A549 (cell line): ENCODE measurements around the gene CLTCL1.

Source experiments
- CEBPB ChIP-seq, 2 experiments: fragments of >200 bp in 1 of 2; sonication (Bioruptor Twin) in 1 of 2; formaldehyde crosslinking in 1 of 2; IDR thresholded peaks; 2 replicates each; pipeline ENCODE4 v1.6.1; 2012 to 2016
- CTCF ChIP-seq: fragments of >200 bp; sonication (Bioruptor Twin); formaldehyde crosslinking; IDR thresholded peaks from 3 replicates; pipeline ENCODE4 v1.5.1; 2016
- EP300 ChIP-seq, 2 experiments: fragments of >200 bp; sonication (Bioruptor Twin); formaldehyde crosslinking; IDR thresholded peaks; 2 replicates in 1 of 2; 3 replicates in 1 of 2; pipeline ENCODE4 v1.6.1; 2016 to 2017
- FOSL2 ChIP-seq, 2 experiments: fragments of 450-650 bp in 1 of 2; fragments of >200 bp in 1 of 2; sonication (Bioruptor Twin) in 1 of 2; formaldehyde crosslinking; IDR thresholded peaks; 2 replicates each; pipeline versions ENCODE4 v1.5.0 to v1.6.1; 2016 to 2020; ENCODE audit warnings: mild to moderate bottlenecking in 1 of 2, moderate library complexity in 1 of 2
- MAX ChIP-seq: IDR thresholded peaks from 2 replicates; pipeline ENCODE4 v1.6.1; 2012
- PHF8 ChIP-seq: fragments of 200-600 bp; sonication (generic); IDR thresholded peaks from 2 replicates; pipeline ENCODE4 v1.6.1; 2016; ENCODE audit warnings: low read depth, mild to moderate bottlenecking, antibody characterized with exemption, moderate library complexity, borderline replicate concordance
- POLR2A ChIP-seq: IDR thresholded peaks from 2 replicates; pipeline ENCODE4 v1.6.1; 2012; ENCODE audit warnings: mild to moderate bottlenecking, low read length
- POLR2AphosphoS2 ChIP-seq: conservative IDR thresholded peaks from 2 replicates; pipeline ENCODE4 v1.6.1; 2012; ENCODE audit warnings: low read length, improper control_type of control experiment, inconsistent platforms

- no peak for TF ChIP-seq CTCF
- TF ChIP-seq POLR2A, result no peak
- no peak for TF ChIP-seq POLR2AphosphoS2
- TF ChIP-seq MAX, result no peak
- no peak for TF ChIP-seq EP300 (IDR thresholded peaks at IDR 0.05)
- TF ChIP-seq FOSL2 (IDR thresholded peaks at IDR 0.05), result no peak
- TF ChIP-seq FOSL2 (CRISPR knock-in tag; IDR thresholded peaks at IDR 0.05), result no peak
- TF ChIP-seq PHF8, result no peak
- TF ChIP-seq CEBPB (IDR thresholded peaks at IDR 0.05), result no peak
These were observed 92.0 kb downstream of the CLTCL1 start for GRCh38 chr22:19199479-19199878.
